Fibroblast of skin of left biceps (primary cell): ENCODE measurements around the gene ACAP1.

ENCODE experiments used
- DNase-seq, 2 experiments: peaks; one replicate each; pipeline ENCODE4 v3.0.0-alpha.2; 2013; ENCODE audit warnings: low read depth in 2 of 2

Gene ACAP1

GRCh38 chr17:7336240-7337175, at the start of gene ACAP1:
Gene ACAP1, plus strand, starts transcription at chr17:7336529. Its CDS starts 206 bp downstream, at chr17:7336735.
- DNase-seq: no peak

GRCh38 chr17:7289256-7290032, 46.9 kb upstream of the ACAP1 start:
- no peak for DNase-seq

- no peak for DNase-seq
Measured at GRCh38 chr17:7290166-7290565, 46.2 kb upstream of the ACAP1 start.

GRCh38 chr17:7290685-7291084, 45.6 kb upstream of the ACAP1 start:
- no peak for DNase-seq

GRCh38 chr17:7292194-7292593, 44.1 kb upstream of the ACAP1 start:
- DNase-seq: no peak

- no peak for DNase-seq
Measured at GRCh38 chr17:7292729-7293128, 43.6 kb upstream of the ACAP1 start.

- no peak for DNase-seq
Measured at GRCh38 chr17:7293159-7293558, 43.2 kb upstream of the ACAP1 start.

- no peak for DNase-seq
Measured at GRCh38 chr17:7293816-7294613, 42.3 kb upstream of the ACAP1 start.

GRCh38 chr17:7294614-7295153, 41.6 kb upstream of the ACAP1 start, which contains the start of gene YBX2:
Gene YBX2, minus strand, starts transcription at chr17:7294639. Its CDS starts 139 bp downstream, at chr17:7294500.
- no peak for DNase-seq

- DNase-seq: no peak
Measured at GRCh38 chr17:7295230-7296180, 40.8 kb upstream of the ACAP1 start.

GRCh38 chr17:7296189-7296861, 40.0 kb upstream of the ACAP1 start:
- DNase-seq: peak in 1 of 2 experiments; percentile 36

- no peak for DNase-seq
Measured at GRCh38 chr17:7304179-7304578, 32.1 kb upstream of the ACAP1 start.

GRCh38 chr17:7306911-7307685, 29.2 kb upstream of the ACAP1 start, which contains the start of gene EIF5A:
Gene EIF5A, plus strand, starts transcription at chr17:7307628. Its CDS starts 2,008 bp downstream, at chr17:7309636.
- peak; percentile 100 for DNase-seq

- DNase-seq: no peak
Measured at GRCh38 chr17:7307686-7308624, 28.4 kb upstream of the ACAP1 start.

- peak; percentile 36 to 44 for DNase-seq
Measured at GRCh38 chr17:7308625-7309433, 27.5 kb upstream of the ACAP1 start.

GRCh38 chr17:7309628-7310027, 26.7 kb upstream of the ACAP1 start:
- no peak for DNase-seq
